Gastrocnemius medialis (tissue), 4 donors: ENCODE results near the gene ZBTB20. TPM values are rescaled to one million over a fixed set of nuclear protein-coding genes. Genes with fewer than 3 reads are reported as not detected.

ENCODE experiments used
- ATAC-seq, 2 donors: fragments of 150-250 bp; one replicate each; pipeline ENCODE4 v1.9.1; 2016
- DNase-seq, 2 donors: peaks; one replicate each; pipeline ENCODE4 v3.0.0-alpha.2; 2019
- H3K27ac ChIP-seq, 4 donors: fragments of 200-600 bp; sonication (generic); 1 replicate in 1 of 4; 2 replicates in 3 of 4; pipeline ENCODE4 v1.5.1; 2016 to 2018; ENCODE audit warnings: mild to moderate bottlenecking in 2 of 4, moderate library complexity in 1 of 4
- H3K27me3 ChIP-seq, 3 donors: fragments of 200-600 bp; sonication (generic) in 2 of 3; 1 replicate in 1 of 3; 2 replicates in 2 of 3; pipeline versions ENCODE4 v1.5.1 to v1.6.0; 2016 to 2019; ENCODE audit warnings: mild to moderate bottlenecking in 1 of 3, moderate library complexity in 1 of 3
- H3K36me3 ChIP-seq, 2 donors: fragments of 200-600 bp; sonication (generic) in 1 of 2; one replicate each; pipeline ENCODE4 v1.5.1; 2017 to 2018
- H3K4me1 ChIP-seq, 2 donors: fragments of 200-600 bp; sonication (generic) in 1 of 2; one replicate each; pipeline ENCODE4 v1.5.1; 2016 to 2017; ENCODE audit warnings: mild to moderate bottlenecking in 2 of 2
- H3K4me3 ChIP-seq, 4 donors: fragments of 200-600 bp; sonication (generic) in 3 of 4; 1 replicate in 1 of 4; 2 replicates in 3 of 4; pipeline ENCODE4 v1.5.1; 2016 to 2019; ENCODE audit warnings: mild to moderate bottlenecking in 2 of 4
- H3K9me3 ChIP-seq, 3 donors: fragments of 200-600 bp; sonication (generic) in 2 of 3; 1 replicate in 1 of 3; 2 replicates in 2 of 3; pipeline ENCODE4 v1.5.1; 2016 to 2019
- POLR2A ChIP-seq, 2 donors: fragments of 450-650 bp; IDR thresholded peaks; one replicate each; pipeline ENCODE4 v1.6.1; 2017; ENCODE audit warnings: antibody characterized with exemption in 2 of 2, mild to moderate bottlenecking in 2 of 2, moderate library complexity in 2 of 2
- in situ Hi-C, 4 donors: fragments of 200-750 bp; cut with MboI; loops; one replicate each; pipeline versions ENCODE4 v1.15.0 to v1.8.0; 2017; ENCODE audit warnings: low sequenced_read_pairs in 4 of 4
- intact Hi-C: fragments of 100-400 bp; cut with DNase I; formaldehyde crosslinking; loops from one replicate; pipeline ENCODE4 v1.15.1; 2023; ENCODE audit warnings: low total_unique reads
- total RNA-seq, 4 donors: library from RNA; depleted of rRNA; stranded (reverse); fragments of >200 nt; gene quantifications; one replicate each; pipeline versions ENCODE4 v1.1.0 to v1.2.3, GENCODE V29; 2016
- TF ChIP-seq, protein P1 (sequence below), 5 experiments: fragments of 450-650 bp in 3 of 5; fragments of 200-600 bp in 2 of 5; sonication (generic) in 2 of 5; IDR thresholded peaks in 4 of 5; conservative IDR thresholded peaks in 1 of 5; 1 replicate in 4 of 5; 2 replicates in 1 of 5; pipeline ENCODE4 v1.5.1; 2016 to 2019; ENCODE audit warnings: antibody characterized with exemption in 5 of 5, mild to moderate bottlenecking in 3 of 5, moderate library complexity in 3 of 5

Gene ZBTB20
- total RNA-seq, 4 donors from 2014 or later: 47.6 to 86.5 (median 69.0) TPM

GRCh38 chr3:114323546-114324254 is 823.4 kb downstream of the ZBTB20 start:
- DNase-seq (no peak), ATAC-seq (no peak)
- no peak for TF ChIP-seq POLR2A (IDR thresholded peaks at IDR 0.05)
- TF ChIP-seq, protein P1, sequence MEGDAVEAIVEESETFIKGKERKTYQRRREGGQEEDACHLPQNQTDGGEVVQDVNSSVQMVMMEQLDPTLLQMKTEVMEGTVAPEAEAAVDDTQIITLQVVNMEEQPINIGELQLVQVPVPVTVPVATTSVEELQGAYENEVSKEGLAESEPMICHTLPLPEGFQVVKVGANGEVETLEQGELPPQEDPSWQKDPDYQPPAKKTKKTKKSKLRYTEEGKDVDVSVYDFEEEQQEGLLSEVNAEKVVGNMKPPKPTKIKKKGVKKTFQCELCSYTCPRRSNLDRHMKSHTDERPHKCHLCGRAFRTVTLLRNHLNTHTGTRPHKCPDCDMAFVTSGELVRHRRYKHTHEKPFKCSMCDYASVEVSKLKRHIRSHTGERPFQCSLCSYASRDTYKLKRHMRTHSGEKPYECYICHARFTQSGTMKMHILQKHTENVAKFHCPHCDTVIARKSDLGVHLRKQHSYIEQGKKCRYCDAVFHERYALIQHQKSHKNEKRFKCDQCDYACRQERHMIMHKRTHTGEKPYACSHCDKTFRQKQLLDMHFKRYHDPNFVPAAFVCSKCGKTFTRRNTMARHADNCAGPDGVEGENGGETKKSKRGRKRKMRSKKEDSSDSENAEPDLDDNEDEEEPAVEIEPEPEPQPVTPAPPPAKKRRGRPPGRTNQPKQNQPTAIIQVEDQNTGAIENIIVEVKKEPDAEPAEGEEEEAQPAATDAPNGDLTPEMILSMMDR (IDR thresholded peaks at IDR 0.05 in 4 of 5, conservative IDR thresholded peaks at IDR 0.05 in 1 of 5): no peak
- no peaks in the 10 kb centered on the region for H3K9me3 ChIP-seq
- in situ Hi-C loops (no loop called here), intact Hi-C loops (no loop called here)
- H3K4me1 ChIP-seq: peaks cover 22% of the 10 kb centered on the region in 2 donors
- H3K4me3 ChIP-seq: no peak overlapping the region
- no peaks in the 10 kb centered on the region for H3K27me3 ChIP-seq
- no peaks in the 10 kb centered on the region for H3K36me3 ChIP-seq
- H3K27ac ChIP-seq: no peak overlapping the region

- no peak overlapping the region for H3K27ac ChIP-seq
- intact Hi-C loops (no loop called here), in situ Hi-C loops (no loop called here)
- H3K36me3 ChIP-seq: no peaks in the 10 kb centered on the region
- no peaks in the 10 kb centered on the region for H3K27me3 ChIP-seq
- peaks cover 8 to 12% of the 10 kb centered on the region in 2 donors for H3K4me1 ChIP-seq
- H3K4me3 ChIP-seq: no peak overlapping the region
- no peaks in the 10 kb centered on the region for H3K9me3 ChIP-seq
- DNase-seq (no peak), ATAC-seq (no peak)
- TF ChIP-seq POLR2A (IDR thresholded peaks at IDR 0.05): no peak
- TF ChIP-seq, protein P1 (IDR thresholded peaks at IDR 0.05 in 4 of 5, conservative IDR thresholded peaks at IDR 0.05 in 1 of 5): no peak
These were observed 826.8 kb downstream of the ZBTB20 start for GRCh38 chr3:114320246-114320645.

DNA sequence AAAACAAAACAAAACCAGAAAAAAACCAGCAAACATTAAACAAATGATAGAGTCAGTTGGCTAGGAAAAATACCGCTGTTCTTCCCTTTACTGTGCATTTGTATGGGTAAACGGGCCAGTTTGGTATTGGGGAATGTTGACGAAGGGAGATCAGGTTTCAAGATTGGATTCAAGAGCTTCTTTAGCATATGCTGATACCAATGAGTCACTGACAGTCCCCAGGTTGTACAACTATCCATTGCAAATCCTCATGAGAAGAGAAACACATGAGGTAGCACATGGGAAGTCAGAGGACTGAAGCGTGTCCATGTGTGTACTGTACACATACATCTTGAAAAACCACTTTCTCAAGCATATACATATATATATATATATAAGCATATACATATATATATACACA is 827.6 kb downstream of the ZBTB20 start:
- Histone ChIP-seq H3K27ac (no peak overlapping the region), H3K27me3 (no peaks in the 10 kb centered on the region), H3K4me3 (no peak overlapping the region), H3K9me3 (no peaks in the 10 kb centered on the region), H3K36me3 (no peaks in the 10 kb centered on the region), H3K4me1 (peaks cover under 1 to 6% of the 10 kb centered on the region in 2 donors)
- no peak for ATAC-seq
- DNase-seq: no peak
- in situ Hi-C loops: no loop called here
- TF ChIP-seq, protein P1 (IDR thresholded peaks at IDR 0.05 in 4 of 5, conservative IDR thresholded peaks at IDR 0.05 in 1 of 5): no peak
- no peak for TF ChIP-seq POLR2A (IDR thresholded peaks at IDR 0.05)
- intact Hi-C loops: no loop called here

DNA sequence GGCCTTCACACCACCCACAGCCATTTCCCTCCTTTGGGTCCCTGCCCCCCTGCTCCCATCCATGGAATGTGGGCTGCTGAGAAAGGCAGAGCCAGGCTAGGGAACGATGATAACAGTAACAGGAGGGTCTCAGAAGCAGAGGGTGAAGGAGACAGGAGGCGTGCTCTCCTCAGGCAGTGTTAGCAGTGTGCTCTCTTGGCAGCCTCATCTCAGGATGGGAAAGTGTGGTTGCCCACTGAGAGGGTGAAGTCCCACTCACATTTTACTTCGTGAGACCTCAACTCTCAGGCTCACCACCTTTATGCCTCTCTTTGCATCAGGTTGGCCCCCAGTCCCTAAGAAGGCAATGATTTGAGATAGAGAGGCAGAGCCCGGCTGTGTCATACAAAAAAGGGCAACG is 828.8 kb downstream of the ZBTB20 start:
- no peak for ATAC-seq
- intact Hi-C loops: no loop called here
- no peaks in the 10 kb centered on the region for H3K27me3 ChIP-seq
- no peak for TF ChIP-seq POLR2A (IDR thresholded peaks at IDR 0.05)
- TF ChIP-seq, protein P1 (IDR thresholded peaks at IDR 0.05 in 4 of 5, conservative IDR thresholded peaks at IDR 0.05 in 1 of 5): no peak
- H3K4me1 ChIP-seq: peaks cover 0 to 6% of the 10 kb centered on the region in 2 donors
- in situ Hi-C loops: no loop called here
- H3K27ac ChIP-seq: no peak overlapping the region
- H3K36me3 ChIP-seq: no peaks in the 10 kb centered on the region
- H3K4me3 ChIP-seq: no peak overlapping the region
- DNase-seq: no peak
- no peaks in the 10 kb centered on the region for H3K9me3 ChIP-seq

- DNase-seq (no peak), ATAC-seq (no peak)
- Histone ChIP-seq H3K9me3 (no peaks in the 10 kb centered on the region), H3K36me3 (no peaks in the 10 kb centered on the region), H3K27ac (no peak overlapping the region), H3K27me3 (no peaks in the 10 kb centered on the region), H3K4me1 (no peaks in the 10 kb centered on the region), H3K4me3 (no peak overlapping the region)
- intact Hi-C loops (no loop called here), in situ Hi-C loops (no loop called here)
- TF ChIP-seq, protein P1 (IDR thresholded peaks at IDR 0.05 in 4 of 5, conservative IDR thresholded peaks at IDR 0.05 in 1 of 5): no peak
- no peak for TF ChIP-seq POLR2A (IDR thresholded peaks at IDR 0.05)
These were observed 832.8 kb downstream of the ZBTB20 start for GRCh38 chr3:114314282-114314681.
